CD14-positive monocyte (primary cell): ENCODE results near the gene YES1. TPM values are rescaled to one million over a fixed set of nuclear protein-coding genes. Genes with fewer than 3 reads are reported as not detected.

Source experiments
- DNase-seq, 3 donors: peaks; one replicate each; pipeline ENCODE4 v3.0.0-alpha.2; 2011 to 2022
- H2AFZ ChIP-seq: 2 replicates; pipeline ENCODE4 v1.6.0; 2012; ENCODE audit warnings: mild to moderate bottlenecking, low read depth, low read length, inconsistent platforms; ENCODE audit not compliant: insufficient read depth, poor library complexity, severe bottlenecking
- H3K27ac ChIP-seq, 2 donors: 1 replicate in 1 of 2; 2 replicates in 1 of 2; pipeline ENCODE4 v1.5.1; 2012 to 2013; ENCODE audit warnings: low read length in 2 of 2, control low read depth in 1 of 2, inconsistent platforms in 1 of 2, low read depth in 1 of 2, mild to moderate bottlenecking in 1 of 2
- H3K27me3 ChIP-seq, 2 donors: one replicate each; pipeline versions ENCODE4 v1.6.0 to v1.6.1; 2011 to 2013; ENCODE audit warnings: low read length in 2 of 2; ENCODE audit not compliant: control insufficient read depth in 2 of 2, insufficient read depth in 2 of 2
- H3K36me3 ChIP-seq, 2 donors: replicated peaks in 1 of 2; 1 replicate in 1 of 2; 2 replicates in 1 of 2; pipeline versions ENCODE4 v1.5.1 to v1.6.1; 2012 to 2013; ENCODE audit warnings: low read length in 2 of 2, control low read depth in 1 of 2, inconsistent platforms in 1 of 2, mild to moderate bottlenecking in 1 of 2; ENCODE audit not compliant: insufficient read depth in 2 of 2, control insufficient read depth in 1 of 2
- H3K4me1 ChIP-seq, 2 donors: 1 replicate in 1 of 2; 2 replicates in 1 of 2; pipeline versions ENCODE4 v1.5.1 to v1.6.1; 2012 to 2013; ENCODE audit warnings: low read length in 2 of 2, control low read depth in 1 of 2, inconsistent platforms in 1 of 2, mild to moderate bottlenecking in 1 of 2, moderate library complexity in 1 of 2; ENCODE audit not compliant: insufficient read depth in 2 of 2, control insufficient read depth in 1 of 2
- H3K4me2 ChIP-seq: replicated peaks from 2 replicates; pipeline ENCODE3; 2012; ENCODE audit warnings: low read length, moderate library complexity, mild to moderate bottlenecking; ENCODE audit not compliant: poor library complexity, severe bottlenecking; ENCODE audit errors: extremely low read depth
- H3K4me3 ChIP-seq, 3 experiments: fragments of 200-600 bp in 1 of 3; sonication (generic) in 1 of 3; replicated peaks in 1 of 3; 1 replicate in 2 of 3; 2 replicates in 1 of 3; pipeline ENCODE4 v1.5.1; 2011 to 2013; ENCODE audit warnings: low read length in 3 of 3, mild to moderate bottlenecking in 3 of 3, control low read depth in 2 of 3, low read depth in 2 of 3, inconsistent platforms in 1 of 3, moderate library complexity in 1 of 3
- H3K79me2 ChIP-seq: 2 replicates; pipeline ENCODE4 v1.6.0; 2012; ENCODE audit warnings: mild to moderate bottlenecking, control low read depth, inconsistent platforms, low read length, moderate library complexity; ENCODE audit not compliant: insufficient read depth
- H3K9ac ChIP-seq: 2 replicates; pipeline ENCODE4 v1.6.0; 2017; ENCODE audit warnings: low read length, mild to moderate bottlenecking; ENCODE audit not compliant: insufficient read depth, poor library complexity, severe bottlenecking
- H3K9me3 ChIP-seq, 2 donors: replicated peaks in 1 of 2; 1 replicate in 1 of 2; 2 replicates in 1 of 2; pipeline versions ENCODE4 v1.5.1 to v1.6.1; 2012 to 2013; ENCODE audit warnings: low read length in 2 of 2, control low read depth in 1 of 2; ENCODE audit not compliant: control insufficient read depth in 1 of 2, insufficient read depth in 1 of 2
- H4K20me1 ChIP-seq: 2 replicates; pipeline ENCODE4 v1.6.0; 2012; ENCODE audit warnings: mild to moderate bottlenecking, low read length, control low read depth, moderate library complexity; ENCODE audit not compliant: insufficient read depth
- H3K27ac Mint-ChIP-seq, 7 donors: one replicate each; pipeline ENCODE4 v1.8.0; 2020; ENCODE audit warnings: mild to moderate bottlenecking in 7 of 7, mixed read lengths in 7 of 7, moderate library complexity in 6 of 7, inconsistent platforms in 2 of 7
- H3K27me3 Mint-ChIP-seq, 3 donors: one replicate each; pipeline ENCODE4 v1.8.0; 2021 to 2022; ENCODE audit warnings: low read depth in 3 of 3, mild to moderate bottlenecking in 3 of 3, mixed read lengths in 3 of 3, moderate library complexity in 3 of 3, inconsistent platforms in 1 of 3
- H3K36me3 Mint-ChIP-seq, 2 donors: one replicate each; pipeline ENCODE4 v1.8.0; 2020; ENCODE audit warnings: mixed read lengths in 2 of 2, inconsistent platforms in 1 of 2, mild to moderate bottlenecking in 1 of 2
- H3K4me1 Mint-ChIP-seq: one replicate; pipeline ENCODE4 v1.8.0; 2020; ENCODE audit warnings: mild to moderate bottlenecking, mixed read lengths
- H3K4me3 Mint-ChIP-seq, 2 donors: one replicate each; pipeline ENCODE4 v1.8.0; 2020; ENCODE audit warnings: mild to moderate bottlenecking in 2 of 2, mixed read lengths in 2 of 2, moderate library complexity in 1 of 2
- H3K9me3 Mint-ChIP-seq, 7 donors: one replicate each; pipeline ENCODE4 v1.8.0; 2020 to 2022; ENCODE audit warnings: mixed read lengths in 7 of 7, mild to moderate bottlenecking in 6 of 7, moderate library complexity in 6 of 7, inconsistent platforms in 2 of 7
- WGBS: methylation state at CpG from one replicate; pipeline ENCODE4 v1.1.5; 2013; ENCODE audit warnings: missing lambda C conversion rate; ENCODE audit not compliant: insufficient coverage; 5-methylcytosine and 5-hydroxymethylcytosine counted together
- intact Hi-C, 2 donors: fragments of 100-400 bp; cut with micrococcal nuclease; formaldehyde crosslinking; loops; one replicate each; pipeline versions ENCODE4 v1.15.0 to v1.15.1; 2023
- polyA plus RNA-seq, 3 donors: library from polyadenylated mRNA; depleted of rRNA in 1 of 3; unstranded in 2 of 3; stranded (reverse) in 1 of 3; fragments of 300-500 nt in 2 of 3; fragments of >200 nt in 1 of 3; fragmentation: Illumina TruSeq in 2 of 3; gene quantifications; 1 replicate in 2 of 3; 2 replicates in 1 of 3; pipeline ENCODE4 v1.2.3, GENCODE V29; 2012 to 2021
- TF ChIP-seq, protein P1 (sequence below): fragments of 200-600 bp; IDR thresholded peaks from one replicate; pipeline ENCODE4 v1.8.0; 2022; ENCODE audit warnings: antibody characterized with exemption, mild to moderate bottlenecking

Gene YES1
- polyA plus RNA-seq, 3 donors: not detected

DNA sequence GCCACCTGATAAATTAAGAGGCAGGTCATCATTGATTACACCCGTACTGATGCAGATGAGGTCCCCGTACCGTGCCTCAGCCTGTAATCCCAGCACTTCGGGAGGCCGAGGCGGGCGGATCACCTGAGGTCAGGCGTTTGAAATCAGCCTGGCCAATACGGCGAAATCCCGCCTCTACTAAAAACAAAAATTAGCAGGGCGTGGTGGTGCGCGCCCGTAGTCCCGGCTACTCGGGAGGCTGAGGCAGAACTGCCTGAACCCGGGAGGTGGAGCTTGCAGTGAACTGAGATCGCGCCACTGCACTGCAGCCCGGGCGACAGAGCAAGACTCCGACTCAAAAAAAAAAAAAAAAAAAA lies 98.9 kb downstream of the YES1 start:
- Mint-ChIP-seq H3K4me1 (peaks cover 7% of the 10 kb centered on the region), H3K4me3 (peak overlapping the region; percentile 68 to 83), H3K27me3 (peaks cover 26 to 49% (median 28%) of the 10 kb centered on the region in 3 donors), H3K9me3 (peaks cover 0 to 10% (median 4%) of the 10 kb centered on the region in 7 donors), H3K27ac (peak overlapping the region in 1 of 7 donors; percentile 37), H3K36me3 (peaks cover 10 to 13% of the 10 kb centered on the region in 2 donors)
- H3K27ac ChIP-seq: no peak overlapping the region
- peak overlapping the region; percentile 86 for H3K4me2 ChIP-seq
- DNase-seq: no peak
- H2AFZ ChIP-seq: peak overlapping the region; percentile 57
- peaks cover 0 to 5% of the 10 kb centered on the region in 2 donors for H3K9me3 ChIP-seq
- intact Hi-C loops: loop anchor here in 1 of 2 donors (5.0 kb wide), 2 partner anchors 41 to 446 kb away; partner anchors contain the start of gene THOC1
- peaks cover 19% of the 10 kb centered on the region for H3K79me2 ChIP-seq
- TF ChIP-seq, protein P1, sequence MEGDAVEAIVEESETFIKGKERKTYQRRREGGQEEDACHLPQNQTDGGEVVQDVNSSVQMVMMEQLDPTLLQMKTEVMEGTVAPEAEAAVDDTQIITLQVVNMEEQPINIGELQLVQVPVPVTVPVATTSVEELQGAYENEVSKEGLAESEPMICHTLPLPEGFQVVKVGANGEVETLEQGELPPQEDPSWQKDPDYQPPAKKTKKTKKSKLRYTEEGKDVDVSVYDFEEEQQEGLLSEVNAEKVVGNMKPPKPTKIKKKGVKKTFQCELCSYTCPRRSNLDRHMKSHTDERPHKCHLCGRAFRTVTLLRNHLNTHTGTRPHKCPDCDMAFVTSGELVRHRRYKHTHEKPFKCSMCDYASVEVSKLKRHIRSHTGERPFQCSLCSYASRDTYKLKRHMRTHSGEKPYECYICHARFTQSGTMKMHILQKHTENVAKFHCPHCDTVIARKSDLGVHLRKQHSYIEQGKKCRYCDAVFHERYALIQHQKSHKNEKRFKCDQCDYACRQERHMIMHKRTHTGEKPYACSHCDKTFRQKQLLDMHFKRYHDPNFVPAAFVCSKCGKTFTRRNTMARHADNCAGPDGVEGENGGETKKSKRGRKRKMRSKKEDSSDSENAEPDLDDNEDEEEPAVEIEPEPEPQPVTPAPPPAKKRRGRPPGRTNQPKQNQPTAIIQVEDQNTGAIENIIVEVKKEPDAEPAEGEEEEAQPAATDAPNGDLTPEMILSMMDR: no peak
- peak overlapping the region; percentile 73 for H3K9ac ChIP-seq
- peaks cover 7 to 31% of the 10 kb centered on the region in 2 donors for H3K27me3 ChIP-seq
- no peaks in the 10 kb centered on the region for H3K36me3 ChIP-seq
- peaks cover 6 to 13% of the 10 kb centered on the region in 2 donors for H3K4me1 ChIP-seq
- peak overlapping the region; percentile 13 to 77 (median 26) for H3K4me3 ChIP-seq
- WGBS: 89% methylated on average over 18 of the region's 23 CpGs
- H4K20me1 ChIP-seq: no peaks in the 10 kb centered on the region

DNA sequence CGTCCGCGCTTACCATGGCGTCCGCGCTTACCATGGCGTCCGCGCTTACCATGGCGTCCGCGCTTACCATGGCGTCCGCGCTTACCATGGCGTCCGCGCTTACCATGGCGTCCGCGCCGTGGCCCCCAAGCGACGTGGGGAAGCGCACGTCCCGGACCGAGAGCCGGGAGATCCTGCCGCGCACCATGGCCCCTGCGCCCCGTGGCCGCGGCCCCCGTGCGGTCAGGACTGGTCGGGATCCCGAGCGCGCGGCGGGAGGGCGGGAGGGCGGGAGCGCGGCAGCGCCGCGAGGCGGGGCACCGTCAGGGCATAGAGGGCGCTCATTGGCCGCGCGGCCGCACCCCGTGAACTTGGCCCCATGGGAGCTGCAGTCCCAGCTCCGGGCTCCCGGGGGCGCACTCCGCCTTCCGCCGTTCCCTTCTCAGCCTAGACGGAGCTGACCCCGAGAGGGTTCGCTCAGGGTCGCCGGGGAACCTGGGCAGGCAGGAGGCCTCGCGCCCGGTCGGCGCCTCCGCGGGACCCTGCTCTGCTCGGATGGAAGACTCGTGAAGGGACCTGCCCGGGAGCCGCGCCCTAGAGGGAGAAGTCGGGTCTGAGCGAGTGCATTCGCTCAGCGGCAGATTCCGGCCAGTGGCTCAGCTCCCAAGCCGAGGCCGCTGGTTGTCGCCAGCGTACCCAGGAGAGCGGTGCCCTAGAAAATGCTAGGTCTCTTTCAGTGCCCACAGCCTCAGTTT lies 99.5 kb downstream of the YES1 start, which contains the start of gene ENOSF1:
ENOSF1 (minus strand) TSS at position 230 of the 734 bp plus-strand sequence; CDS start at position 187, 43 bp downstream.
- H3K36me3 ChIP-seq: no peaks in the 10 kb centered on the region
- peaks cover 19% of the 10 kb centered on the region for H3K79me2 ChIP-seq
- peak within 1 kb of the TSS; percentile 40 to 78 for H3K27ac ChIP-seq
- 9% methylated on average over 91 of the region's 91 CpGs for WGBS
- Mint-ChIP-seq H3K4me1 (peaks cover 7% of the 10 kb centered on the region), H3K27ac (peak within 1 kb of the TSS; percentile 69 to 98 (median 93)), H3K9me3 (peaks cover 0 to 10% (median 4%) of the 10 kb centered on the region in 7 donors), H3K27me3 (peaks cover 22 to 47% (median 28%) of the 10 kb centered on the region in 3 donors), H3K4me3 (peak within 1 kb of the TSS; percentile 86 to 92), H3K36me3 (peaks cover 10 to 15% of the 10 kb centered on the region in 2 donors)
- peak; percentile 55 to 78 (median 73) for DNase-seq
- H3K9ac ChIP-seq: peak within 1 kb of the TSS; percentile 73
- H3K4me1 ChIP-seq: peaks cover 6 to 13% of the 10 kb centered on the region in 2 donors
- intact Hi-C loops: loop anchor here in 1 of 2 donors (5.0 kb wide), 2 partner anchors 40 to 445 kb away; partner anchors contain the start of gene THOC1
- peaks cover 0 to 5% of the 10 kb centered on the region in 2 donors for H3K9me3 ChIP-seq
- H3K27me3 ChIP-seq: peaks cover 7 to 31% of the 10 kb centered on the region in 2 donors
- TF ChIP-seq, protein P1: peak; percentile 97
- H3K4me2 ChIP-seq: peak within 1 kb of the TSS; percentile 86
- no peaks in the 10 kb centered on the region for H4K20me1 ChIP-seq
- H3K4me3 ChIP-seq: peak within 1 kb of the TSS; percentile 64 to 91 (median 77)
- H2AFZ ChIP-seq: peak within 1 kb of the TSS; percentile 67
